BLaER1 treated with 17β-estradiol and CSF1 and Interleukin-3, amounts not matched to agents 10 nM and 100 nM (cell line): Measurements from ENCODE around the gene FOXL1.

Experiments
- H3K27ac ChIP-seq, 11 experiments: shearing (Covaris generic); formaldehyde crosslinking; 2 replicates each; pipeline ENCODE4 v1.8.1; 2022
- H3K27me3 ChIP-seq, 11 experiments: shearing (Covaris generic); formaldehyde crosslinking; 2 replicates each; pipeline ENCODE4 v1.8.1; 2022
- H3K36me3 ChIP-seq, 11 experiments: shearing (Covaris generic); formaldehyde crosslinking; 2 replicates each; pipeline ENCODE4 v1.8.1; 2022
- H3K4me1 ChIP-seq, 10 experiments: shearing (Covaris generic); formaldehyde crosslinking; 2 replicates each; pipeline ENCODE4 v1.8.1; 2022
- H3K4me2 ChIP-seq, 11 experiments: shearing (Covaris generic); formaldehyde crosslinking; 2 replicates each; pipeline ENCODE4 v1.8.1; 2022
- H3K4me3 ChIP-seq, 10 experiments: shearing (Covaris generic); formaldehyde crosslinking; 2 replicates each; pipeline ENCODE4 v1.8.1; 2022
- H3K9ac ChIP-seq, 11 experiments: shearing (Covaris generic); formaldehyde crosslinking; 2 replicates each; pipeline ENCODE4 v1.8.1; 2022
- H3K9me3 ChIP-seq, 11 experiments: shearing (Covaris generic); formaldehyde crosslinking; replicated peaks in 1 of 11; 2 replicates each; pipeline ENCODE4 v1.8.1; 2022
- H4K20me1 ChIP-seq, 11 experiments: shearing (Covaris generic); formaldehyde crosslinking; 2 replicates each; pipeline ENCODE4 v1.8.1; 2022
- Cebpa-rat ChIP-seq, 11 experiments: shearing (Covaris generic); IDR thresholded peaks; 2 replicates each; pipeline ENCODE4 v1.8.1; 2022

FOXL1 gene

GRCh38 chr16:86545954-86546637 is 32.3 kb upstream of the FOXL1 start:
- Histone ChIP-seq H3K27me3 (no peaks in the 10 kb centered on the region), H4K20me1 (peaks cover 0 to 49% (median 11%) of the 10 kb centered on the region in 11 experiments; a peak in 11 of 22 replicates), H3K9me3 (no peaks in the 10 kb centered on the region), H3K36me3 (peaks cover 64 to 100% (median 87%) of the 10 kb centered on the region in 11 experiments), H3K9ac (no peak overlapping the region), H3K27ac (no peak overlapping the region), H3K4me1 (peaks cover 0 to 26% (median 22%) of the 10 kb centered on the region in 10 experiments; a peak in 16 of 20 replicates), H3K4me2 (no peak overlapping the region), H3K4me3 (no peak overlapping the region)
- no peak for TF ChIP-seq Cebpa-rat (IDR thresholded peaks at IDR 0.05)

- TF ChIP-seq Cebpa-rat (IDR thresholded peaks at IDR 0.05), result no peak
Observed at GRCh38 chr16:86546638-86547013, 31.7 kb upstream of the FOXL1 start.

GRCh38 chr16:86547286-86547685 is 31.1 kb upstream of the FOXL1 start:
- Histone ChIP-seq H3K27me3 (no peaks in the 10 kb centered on the region), H3K36me3 (peaks cover 66 to 100% (median 86%) of the 10 kb centered on the region in 11 experiments), H3K9me3 (no peaks in the 10 kb centered on the region), H3K4me3 (no peak overlapping the region), H3K4me1 (peaks cover 0 to 21% (median 18%) of the 10 kb centered on the region in 10 experiments; a peak in 16 of 20 replicates), H4K20me1 (peaks cover 0 to 49% (median 11%) of the 10 kb centered on the region in 11 experiments; a peak in 11 of 22 replicates), H3K4me2 (no peak overlapping the region), H3K9ac (no peak overlapping the region), H3K27ac (no peak overlapping the region)
- TF ChIP-seq Cebpa-rat (IDR thresholded peaks at IDR 0.05), result no peak

More at GRCh38 chr16:86546638-86547013, 31.7 kb upstream of the FOXL1 start:
- Histone ChIP-seq H3K27me3 (no peaks in the 10 kb centered on the region), H3K4me1 (peaks cover 0 to 26% (median 22%) of the 10 kb centered on the region in 10 experiments; a peak in 16 of 20 replicates), H3K36me3 (peaks cover 63 to 100% (median 86%) of the 10 kb centered on the region in 11 experiments), H3K4me3 (no peak overlapping the region), H3K4me2 (no peak overlapping the region), H4K20me1 (peaks cover 0 to 49% (median 11%) of the 10 kb centered on the region in 11 experiments; a peak in 11 of 22 replicates), H3K9ac (no peak overlapping the region), H3K9me3 (no peaks in the 10 kb centered on the region), H3K27ac (no peak overlapping the region)

- Histone ChIP-seq H3K4me2 (no peak overlapping the region), H3K9me3 (peaks cover 0 to 5% (median 0%) of the 10 kb centered on the region in 11 experiments; a peak in 1 of 22 replicates), H3K4me3 (no peak overlapping the region), H4K20me1 (peaks cover 0 to 29% (median 0%) of the 10 kb centered on the region in 11 experiments; a peak in 5 of 22 replicates), H3K9ac (0 out of 22 replicates have a peak overlapping the region, but pooled peaks of 1 of the 11 experiments have one; percentile 2), H3K36me3 (peaks cover 65 to 97% (median 86%) of the 10 kb centered on the region in 11 experiments), H3K4me1 (peaks cover 3 to 10% (median 4%) of the 10 kb centered on the region in 10 experiments; a peak in 18 of 20 replicates), H3K27ac (no peak overlapping the region), H3K27me3 (no peaks in the 10 kb centered on the region)
- TF ChIP-seq Cebpa-rat (IDR thresholded peaks at IDR 0.05), result no peak
Observed at GRCh38 chr16:86549076-86549892, 29.1 kb upstream of the FOXL1 start.

- H3K27ac ChIP-seq, result no peak overlapping the region
- H3K27me3 ChIP-seq, result no peaks in the 10 kb centered on the region
- no peak overlapping the region for H3K9ac ChIP-seq
- no peak overlapping the region for H3K4me3 ChIP-seq
- TF ChIP-seq Cebpa-rat (IDR thresholded peaks at IDR 0.05), result no peak
- H3K4me1 ChIP-seq, result peaks cover 5 to 13% (median 7%) of the 10 kb centered on the region in 10 experiments; a peak in 18 of 20 replicates
- no peak overlapping the region for H3K4me2 ChIP-seq
- H3K36me3 ChIP-seq, result peaks cover 60 to 92% (median 81%) of the 10 kb centered on the region in 11 experiments
- peaks cover 0 to 27% (median 0%) of the 10 kb centered on the region in 11 experiments; a peak in 5 of 22 replicates for H4K20me1 ChIP-seq
- H3K9me3 ChIP-seq, result peaks cover 0 to 5% (median 0%) of the 10 kb centered on the region in 11 experiments; a peak in 1 of 22 replicates
Observed at GRCh38 chr16:86549893-86550190, 28.5 kb upstream of the FOXL1 start.

DNA sequence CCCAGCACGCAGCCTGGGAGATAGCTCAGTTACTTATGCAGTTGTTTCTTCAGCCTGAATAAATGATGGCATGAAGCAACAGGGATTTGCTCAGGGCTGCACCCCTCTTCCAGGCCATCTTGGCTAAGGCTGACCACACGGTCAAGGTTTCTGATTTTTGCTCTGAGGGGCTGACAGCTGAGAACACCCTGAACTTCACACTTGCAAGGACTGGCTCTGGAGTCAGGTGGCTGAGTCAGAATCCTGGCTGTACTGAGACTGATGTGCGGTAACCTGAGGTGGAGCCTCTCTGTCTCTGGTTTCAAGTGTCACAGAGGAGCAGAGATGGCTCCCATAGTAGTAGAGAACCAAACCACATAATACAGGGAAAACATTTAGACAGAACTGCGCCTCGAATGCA is 28.1 kb upstream of the FOXL1 start:
- H3K27ac ChIP-seq, result no peak overlapping the region
- H3K9me3 ChIP-seq, result peaks cover 0 to 5% (median 0%) of the 10 kb centered on the region in 11 experiments; a peak in 1 of 22 replicates
- H4K20me1 ChIP-seq, result peaks cover 0 to 27% (median 0%) of the 10 kb centered on the region in 11 experiments; a peak in 4 of 22 replicates
- no peak overlapping the region for H3K4me2 ChIP-seq
- H3K9ac ChIP-seq, result no peak overlapping the region
- H3K27me3 ChIP-seq, result no peaks in the 10 kb centered on the region
- peaks cover 5 to 14% (median 8%) of the 10 kb centered on the region in 10 experiments for H3K4me1 ChIP-seq
- peaks cover 55 to 87% (median 76%) of the 10 kb centered on the region in 11 experiments for H3K36me3 ChIP-seq
- TF ChIP-seq Cebpa-rat (IDR thresholded peaks at IDR 0.05), result no peak
- no peak overlapping the region for H3K4me3 ChIP-seq

DNA sequence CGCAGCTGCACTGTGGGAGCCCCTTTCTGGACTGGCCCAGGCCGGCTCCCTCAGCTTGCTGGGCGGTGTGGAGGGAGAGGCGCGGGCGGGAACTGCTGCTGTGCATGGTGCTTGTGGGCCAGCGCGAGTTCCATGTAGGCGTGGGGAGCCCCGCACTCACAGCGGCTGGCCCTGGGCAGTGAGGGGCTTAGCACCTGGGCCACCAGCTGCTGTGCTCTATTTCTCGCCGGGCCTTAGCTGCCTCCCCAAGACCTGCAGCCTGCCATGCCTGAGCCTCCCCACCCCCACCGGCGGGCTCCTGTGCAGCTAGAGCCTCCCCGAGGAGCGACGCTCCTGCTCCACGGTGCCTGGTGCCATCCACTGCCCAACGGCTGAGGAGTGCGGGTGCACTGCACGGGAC is 25.0 kb upstream of the FOXL1 start:
- H3K27ac ChIP-seq, result no peak overlapping the region
- 0 out of 22 replicates have a peak overlapping the region, but pooled peaks of 1 of the 11 experiments have one; percentile 5 for H3K4me2 ChIP-seq
- H4K20me1 ChIP-seq, result peaks cover 0 to 17% (median 0%) of the 10 kb centered on the region in 11 experiments; a peak in 2 of 22 replicates
- H3K9ac ChIP-seq, result no peak overlapping the region
- no peak for TF ChIP-seq Cebpa-rat (IDR thresholded peaks at IDR 0.05)
- H3K9me3 ChIP-seq, result peaks cover 0 to 5% (median 0%) of the 10 kb centered on the region in 11 experiments; a peak in 1 of 22 replicates
- H3K4me3 ChIP-seq, result 0 out of 20 replicates have a peak overlapping the region, but pooled peaks of 1 of the 10 experiments have one; percentile 99
- H3K36me3 ChIP-seq, result peaks cover 28 to 56% (median 45%) of the 10 kb centered on the region in 11 experiments
- H3K4me1 ChIP-seq, result peaks cover 11 to 19% (median 15%) of the 10 kb centered on the region in 10 experiments
- no peaks in the 10 kb centered on the region for H3K27me3 ChIP-seq

DNA sequence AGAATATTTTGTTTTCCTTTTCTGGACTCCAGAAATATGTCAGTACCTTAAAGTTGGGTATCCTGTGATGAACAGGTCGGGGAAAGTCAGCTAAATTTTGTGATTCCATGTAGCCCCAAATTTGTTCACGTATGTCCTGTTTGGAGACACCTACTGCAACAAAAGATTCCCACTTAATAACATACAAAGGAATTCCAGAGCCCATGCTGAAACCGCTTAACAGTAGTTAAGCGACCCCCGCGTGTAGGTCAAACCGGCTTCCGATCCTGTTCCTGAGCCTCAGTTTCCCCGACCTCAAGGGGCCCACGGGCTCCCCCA is 23.8 kb upstream of the FOXL1 start:
- peak overlapping the region; percentile 79 to 99 (median 90) for H3K4me3 ChIP-seq
- H3K4me1 ChIP-seq, result peaks cover 11 to 19% (median 15%) of the 10 kb centered on the region in 10 experiments
- TF ChIP-seq Cebpa-rat (IDR thresholded peaks at IDR 0.05), result no peak

More for the DNA sequence above, 23.8 kb upstream of the FOXL1 start:
- Histone ChIP-seq H3K4me2 (peak overlapping the region; percentile 77 to 95 (median 89)), H3K9ac (peak overlapping the region; percentile 84 to 98 (median 92)), H3K27ac (peak overlapping the region; percentile 81 to 95 (median 89)), H3K27me3 (no peaks in the 10 kb centered on the region), H4K20me1 (peaks cover 0 to 10% (median 0%) of the 10 kb centered on the region in 11 experiments; a peak in 1 of 22 replicates), H3K36me3 (peaks cover 27 to 44% (median 33%) of the 10 kb centered on the region in 11 experiments), H3K9me3 (peaks cover 0 to 5% (median 0%) of the 10 kb centered on the region in 11 experiments; a peak in 1 of 22 replicates)
